Hematopoietic multipotent progenitor cell treated with erythropoietin and hydrocortisone succinate and interleukin-3 and kit ligand, for 15 days (in vitro differentiated cells): ENCODE results near the gene SLC7A11.

ENCODE experiments used
- DNase-seq: peaks from one replicate; pipeline ENCODE4 v3.0.0-alpha.2; 2015; ENCODE audit warnings: low spot score

The SLC7A11 gene

DNA sequence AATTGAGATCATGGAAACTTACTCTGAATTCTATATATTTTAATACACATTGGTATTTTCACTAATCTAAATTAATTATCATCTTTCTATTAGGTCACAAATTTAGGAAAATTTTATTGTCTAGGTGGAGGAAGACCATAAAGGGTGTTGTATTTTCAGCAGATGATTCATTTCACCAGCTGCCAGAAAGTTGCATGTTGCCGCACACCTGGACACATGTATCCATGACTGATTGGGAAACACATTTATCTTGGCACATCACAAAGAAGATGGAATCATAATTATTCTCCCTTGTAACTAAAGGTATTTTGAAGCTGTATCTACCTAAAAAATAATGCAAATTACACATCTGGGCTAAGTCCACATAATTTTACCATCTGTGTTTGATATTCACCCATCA lies 33.1 kb downstream of the SLC7A11 start:
- DNase-seq: no peak

DNA sequence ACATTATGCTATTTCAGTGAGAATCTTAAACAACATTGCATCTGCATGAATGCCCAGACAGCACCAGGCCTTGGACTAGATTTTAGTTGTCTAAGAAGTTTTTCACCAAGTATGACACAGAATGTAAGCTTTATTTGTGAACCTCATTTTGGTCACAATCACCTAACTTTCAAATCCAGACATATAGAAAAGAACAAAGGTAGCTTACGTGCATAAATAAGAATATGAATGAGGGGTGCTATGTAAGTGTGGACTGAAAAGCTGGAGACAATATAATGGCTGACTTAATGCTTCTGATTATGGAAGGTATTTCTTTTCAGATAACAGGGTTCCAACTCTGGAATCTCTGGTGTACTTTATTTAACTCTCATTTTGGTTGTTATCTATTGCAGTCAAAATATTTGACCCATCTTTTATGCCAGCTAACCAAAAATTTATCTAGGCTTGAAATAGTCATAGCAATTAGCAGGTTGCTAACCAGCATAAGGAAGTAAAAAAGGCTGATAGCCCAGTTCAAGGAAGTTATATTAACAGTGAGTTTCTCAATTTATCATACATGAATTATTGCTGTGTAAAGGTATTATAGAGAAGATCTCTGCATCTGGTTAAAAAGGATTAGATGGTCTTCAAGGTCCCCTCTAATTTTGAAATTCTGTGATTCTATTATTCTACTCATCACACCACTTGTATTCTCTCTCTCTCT lies 36.5 kb downstream of the SLC7A11 start:
- no peak for DNase-seq

DNA sequence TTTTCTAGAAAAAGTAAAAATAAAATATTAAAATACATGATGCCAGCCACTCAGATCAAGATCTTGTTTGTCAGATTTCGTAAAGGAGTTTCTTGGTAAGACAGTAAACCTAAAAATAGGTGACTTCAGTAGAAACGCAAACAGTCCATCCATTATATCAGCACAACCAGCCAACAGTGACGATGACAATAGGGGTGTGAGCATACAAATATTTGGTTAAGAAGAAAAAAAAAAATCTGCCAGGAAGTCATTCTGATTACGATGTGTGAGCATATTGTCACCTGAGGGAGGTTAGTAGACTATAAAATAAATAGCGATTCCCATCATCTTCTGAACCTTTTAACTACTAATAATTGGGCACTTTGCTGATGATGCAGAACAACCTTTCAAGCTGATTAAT lies 37.6 kb downstream of the SLC7A11 start:
- no peak for DNase-seq

DNA sequence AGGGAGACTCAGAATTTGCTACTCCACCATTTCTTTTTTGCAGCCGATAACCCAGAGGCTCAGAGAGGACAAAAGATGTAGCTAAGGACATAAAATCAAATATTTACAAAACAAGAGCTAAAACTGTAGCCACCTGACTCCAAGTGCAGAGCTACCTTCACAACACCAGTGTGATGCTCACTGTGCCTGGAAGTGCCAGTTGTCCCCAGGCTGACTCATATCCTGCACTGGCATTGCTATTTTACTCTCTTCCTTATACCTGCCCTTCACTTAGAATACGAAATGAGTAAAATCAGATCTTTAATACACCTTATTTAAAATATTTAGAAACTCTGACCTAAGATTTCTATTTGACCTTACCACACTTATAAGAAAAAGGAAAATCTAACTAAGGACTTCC lies 39.5 kb downstream of the SLC7A11 start:
- DNase-seq: no peak

- no peak for DNase-seq
Observed at GRCh38 chr4:138200236-138200590, 41.9 kb downstream of the SLC7A11 start.

DNA sequence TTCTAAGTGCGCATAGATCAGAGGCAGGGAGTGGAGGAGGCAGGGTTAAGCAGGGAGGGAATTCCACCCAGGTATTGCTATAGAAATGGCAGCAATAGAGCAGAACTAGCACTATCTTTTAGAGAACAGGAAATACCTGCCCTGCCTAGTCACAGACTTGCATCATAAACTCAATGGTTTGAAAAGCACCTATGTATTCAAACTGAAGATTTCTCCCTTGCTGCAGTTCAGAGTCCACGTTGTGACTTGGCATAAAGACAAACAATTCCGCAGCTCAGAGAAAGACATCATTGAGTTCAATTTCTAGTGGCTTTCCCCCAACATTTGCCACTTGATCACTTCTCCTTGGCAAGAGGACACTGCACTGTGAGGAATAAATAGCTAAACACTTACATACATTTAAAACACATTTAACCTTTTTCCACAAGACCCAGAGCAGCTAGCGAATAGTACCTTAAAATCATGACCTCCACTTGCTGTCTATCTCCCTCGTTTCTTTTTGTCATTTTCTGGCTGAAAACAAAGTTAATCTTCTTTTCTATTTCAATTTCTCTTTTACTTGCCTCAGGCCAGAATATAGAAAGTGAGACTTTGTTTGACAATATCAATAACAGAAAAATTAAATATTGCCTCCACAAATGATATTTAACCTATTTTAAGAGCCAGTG lies 42.4 kb downstream of the SLC7A11 start:
- DNase-seq: no peak

- DNase-seq: no peak
Observed at GRCh38 chr4:138196153-138196552, 46.0 kb downstream of the SLC7A11 start.

DNA sequence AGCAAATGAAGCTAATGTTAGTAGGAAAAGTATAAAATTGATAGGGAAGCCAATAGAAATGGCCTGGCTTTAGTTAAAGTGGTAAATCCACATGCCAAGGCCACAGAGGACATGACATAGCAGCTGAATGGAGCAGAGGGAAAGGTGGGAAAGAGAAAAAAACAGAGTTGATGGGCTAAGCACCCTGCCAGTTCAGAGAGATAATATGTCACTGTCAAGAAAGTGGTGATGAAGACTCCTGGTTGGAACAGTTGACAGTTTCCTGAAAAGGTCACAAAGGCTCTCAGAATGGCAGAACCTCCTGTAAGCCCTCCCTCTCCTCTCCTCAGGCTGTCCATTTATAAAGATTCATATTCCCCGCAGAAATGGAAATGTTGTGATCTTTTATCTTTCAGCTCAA lies 48.2 kb downstream of the SLC7A11 start:
- no peak for DNase-seq

DNA sequence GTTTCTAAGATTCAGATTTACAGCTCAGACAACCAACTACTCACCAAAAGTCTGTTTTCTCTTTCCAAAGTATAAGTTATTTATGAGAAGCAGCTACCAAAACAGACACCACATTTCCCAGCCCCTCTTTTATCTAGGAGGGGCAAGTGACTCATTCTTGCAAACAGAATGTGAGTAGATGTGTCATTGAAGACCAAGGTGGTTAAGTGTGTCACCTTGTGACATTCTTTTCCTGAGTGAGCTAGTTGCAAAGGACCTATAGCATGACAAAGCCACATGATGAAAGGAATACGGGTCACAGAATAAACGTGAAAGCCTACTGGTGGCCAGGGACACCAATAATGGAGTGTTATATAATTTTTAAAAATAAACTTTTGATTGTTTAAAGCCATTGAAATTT lies 50.0 kb downstream of the SLC7A11 start:
- DNase-seq: no peak

DNA sequence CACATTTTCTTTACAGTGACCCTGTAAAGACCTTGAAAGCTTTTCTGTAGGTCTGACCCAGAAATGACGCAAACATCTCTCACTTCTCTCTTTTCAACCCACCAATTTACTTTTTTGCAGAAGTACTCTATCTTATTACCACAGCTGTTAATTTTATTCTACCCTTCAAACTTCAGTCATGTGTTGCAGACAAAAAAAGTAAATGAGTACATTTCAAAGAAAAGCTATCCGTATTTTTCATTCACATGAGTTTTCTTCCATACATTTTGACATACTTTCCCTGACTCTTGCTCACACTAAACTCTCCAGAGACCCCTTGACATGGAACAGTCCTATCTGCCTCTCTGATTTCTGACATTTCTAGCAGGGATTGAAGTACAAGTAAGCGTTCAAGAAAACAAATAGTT lies 51.7 kb downstream of the SLC7A11 start:
- no peak for DNase-seq

DNA sequence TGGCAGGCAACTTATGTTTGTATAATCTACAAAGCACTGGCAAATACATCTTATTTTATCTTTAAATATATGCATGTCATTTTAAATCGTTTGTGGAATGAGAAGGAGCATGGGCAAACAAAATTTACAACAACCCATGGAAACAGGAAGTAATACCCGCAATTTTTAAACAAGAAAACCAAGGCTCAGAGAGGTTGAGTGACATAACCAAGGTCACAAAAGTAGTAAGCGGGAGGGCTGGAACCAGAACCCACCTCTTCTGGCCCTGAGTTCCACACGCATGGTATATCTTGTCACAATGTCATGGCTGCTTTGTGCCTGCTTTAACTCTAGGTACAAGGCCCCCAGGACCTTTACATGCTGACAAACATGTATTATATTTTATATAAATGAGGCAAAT lies 52.9 kb downstream of the SLC7A11 start:
- no peak for DNase-seq

- DNase-seq: no peak
Observed at GRCh38 chr4:138188406-138189084, 53.6 kb downstream of the SLC7A11 start.

DNA sequence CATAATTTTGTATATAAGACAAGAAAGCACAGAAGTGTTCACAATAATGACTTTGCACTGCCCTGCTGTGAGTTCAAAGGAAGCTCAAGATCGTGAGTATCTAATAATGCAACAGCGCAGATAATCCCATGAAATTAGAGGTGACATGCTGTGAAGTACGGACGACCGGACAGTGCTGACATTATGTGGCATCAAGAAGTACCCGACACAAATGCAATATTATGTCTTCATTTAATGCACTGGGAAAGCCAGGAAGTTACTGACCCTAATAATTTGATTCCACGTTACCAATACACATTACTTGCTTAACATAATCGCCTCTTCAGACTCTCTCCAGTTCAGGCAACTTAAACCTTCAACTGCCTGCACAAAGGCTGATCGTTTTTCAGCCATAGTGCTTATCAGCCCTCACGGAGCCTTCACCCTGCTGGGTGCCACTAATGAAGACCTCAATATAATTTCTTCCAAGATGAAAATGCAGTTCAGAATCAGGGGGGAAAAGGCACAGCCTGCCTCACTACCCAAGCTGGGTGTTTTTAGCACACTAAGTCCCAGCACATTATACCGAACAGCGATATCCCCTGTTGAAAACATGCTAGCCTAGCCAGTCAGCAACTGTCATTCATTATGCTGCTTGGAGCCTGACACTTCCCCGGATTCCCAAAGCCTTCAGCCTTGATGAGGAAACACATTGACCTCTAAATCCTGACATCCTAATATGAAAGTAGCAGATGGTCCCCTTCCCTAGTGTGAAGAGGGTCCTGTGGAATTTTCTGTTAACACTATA lies 56.1 kb downstream of the SLC7A11 start:
- DNase-seq: no peak

- DNase-seq: no peak
Observed at GRCh38 chr4:138184886-138185285, 57.3 kb downstream of the SLC7A11 start.

GRCh38 chr4:138182838-138183426 lies 59.2 kb downstream of the SLC7A11 start:
- peak; percentile 53 for DNase-seq

- DNase-seq: no peak
Observed at GRCh38 chr4:138181287-138181686, 60.9 kb downstream of the SLC7A11 start.

GRCh38 chr4:138178566-138178965 lies 63.6 kb downstream of the SLC7A11 start:
- DNase-seq: no peak

DNA sequence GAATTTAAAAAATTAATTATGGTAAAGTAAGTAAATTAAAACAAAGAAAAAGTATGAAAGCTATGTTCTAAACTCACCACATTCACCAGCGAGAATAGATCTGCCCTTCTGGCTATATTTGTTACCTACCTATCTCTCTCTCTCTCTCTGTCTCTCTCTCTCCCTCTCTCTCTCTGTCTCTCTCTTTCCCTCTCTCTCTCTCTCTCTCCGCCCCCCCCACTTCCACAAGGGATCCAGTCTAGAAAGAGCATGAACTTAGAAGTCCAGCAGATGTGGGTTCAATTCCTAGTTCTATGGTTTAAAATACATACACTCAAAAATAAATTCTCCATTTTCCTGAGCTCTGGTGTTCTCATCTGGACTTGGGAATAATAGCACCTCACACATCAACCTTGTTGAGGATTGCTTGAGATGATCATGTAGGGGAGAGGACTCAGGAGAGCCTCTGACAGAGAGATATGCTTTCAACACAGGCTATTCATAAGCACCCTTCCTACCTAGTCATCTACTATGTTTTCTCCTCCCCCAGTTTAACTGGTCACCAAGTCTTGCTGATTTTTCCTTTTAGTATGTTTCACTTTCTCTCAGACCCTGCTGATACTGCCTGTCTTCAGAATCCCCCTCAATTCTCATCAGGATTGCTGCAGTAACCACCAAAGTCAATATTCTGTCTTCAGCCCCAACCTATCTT lies 64.7 kb downstream of the SLC7A11 start:
- DNase-seq: no peak

GRCh38 chr4:138174981-138175794 lies 67.0 kb downstream of the SLC7A11 start:
- no peak for DNase-seq

GRCh38 chr4:138164208-138164607 lies 77.9 kb downstream of the SLC7A11 start:
- no peak for DNase-seq

- DNase-seq: no peak
Observed at GRCh38 chr4:138163171-138163570, 79.0 kb downstream of the SLC7A11 start.
